ENCODE measurements around the gene ZNF324.

The ZNF324 gene

GRCh38 chr19:58450856-58451357, 16.0 kb upstream of the ZNF324 start:
- ChIA-PET POLR2A (ENCODE audit: low non-redundant PET) (no interaction called here), CTCF (interaction anchor here (0.6 kb wide), 1 partner anchor 26 kb away, joined by 3 read pairs; no protein-coding TSS in a partner anchor)
- peak overlapping the region; percentile 62; the same call in 1 of the 2 replicates for H3K27ac ChIP-seq
- TF ChIP-seq CTCF (conservative IDR thresholded peaks at IDR 0.05; ENCODE audit: low read depth): no peak
- no peak for DNase-seq (ENCODE audit: low spot score)

- POLR2A ChIA-PET (ENCODE audit: low non-redundant PET): no interaction called here
- peak within 1 kb of the TSS; percentile 62 for H3K27ac ChIP-seq
- CTCF ChIA-PET: interaction anchor here (0.6 to 1.0 kb wide), 2 partner anchors 25 to 62 kb away, joined by 3 read pairs; no protein-coding TSS in a partner anchor
Observed at GRCh38 chr19:58451358-58452101, 15.3 kb upstream of the ZNF324 start, which contains the start of gene ZNF324B. ZNF324B (plus strand) TSS chr19:58451622; CDS start chr19:58453702, 2,080 bp downstream.

GRCh38 chr19:58453743-58454142, 13.1 kb upstream of the ZNF324 start:
- H3K27ac ChIP-seq: 0 out of 2 replicates have a peak overlapping the region, but pooled peaks have one; percentile 2
- TF ChIP-seq CTCF (conservative IDR thresholded peaks at IDR 0.05; ENCODE audit: low read depth): no peak
- DNase-seq (ENCODE audit: low spot score): no peak
- CTCF ChIA-PET: interaction anchor here (0.7 to 1.1 kb wide), 2 partner anchors 65 to 127 kb away, joined by 3 to 7 read pairs; partner anchors contain the start of gene ZSCAN22
- POLR2A ChIA-PET (ENCODE audit: low non-redundant PET): no interaction called here

More at GRCh38 chr19:58451358-58452101, 15.3 kb upstream of the ZNF324 start, which contains the start of gene ZNF324B:
- DNase-seq (ENCODE audit: low spot score): peak; percentile 92
- TF ChIP-seq CTCF (conservative IDR thresholded peaks at IDR 0.05; ENCODE audit: low read depth): no peak

GRCh38 chr19:58455306-58455705, 11.6 kb upstream of the ZNF324 start:
- no peak for TF ChIP-seq CTCF (conservative IDR thresholded peaks at IDR 0.05; ENCODE audit: low read depth)
- no peak for DNase-seq (ENCODE audit: low spot score)
- POLR2A ChIA-PET (ENCODE audit: low non-redundant PET): no interaction called here
- CTCF ChIA-PET: no interaction called here
- no peak overlapping the region for H3K27ac ChIP-seq

- CTCF ChIA-PET: no interaction called here
- DNase-seq (ENCODE audit: low spot score): no peak
- TF ChIP-seq CTCF (conservative IDR thresholded peaks at IDR 0.05; ENCODE audit: low read depth): no peak
- POLR2A ChIA-PET (ENCODE audit: low non-redundant PET): no interaction called here
- H3K27ac ChIP-seq: no peak overlapping the region
Observed at GRCh38 chr19:58456111-58456510, 10.8 kb upstream of the ZNF324 start.

GRCh38 chr19:58460039-58460438, 6.8 kb upstream of the ZNF324 start:
- ChIA-PET CTCF (interaction anchor here (1.5 kb wide), 1 partner anchor 15 kb away, joined by 6 read pairs; no protein-coding TSS in a partner anchor), POLR2A (ENCODE audit: low non-redundant PET) (no interaction called here)
- no peak overlapping the region for H3K27ac ChIP-seq
- DNase-seq (ENCODE audit: low spot score): peak; percentile 68
- no peak for TF ChIP-seq CTCF (conservative IDR thresholded peaks at IDR 0.05; ENCODE audit: low read depth)
